Parathyroid adenoma (tissue), 2 donors: ENCODE results near the gene PRDM15.

Experiments used
- H2AFZ ChIP-seq: fragments of 300-600 bp; sonication (generic); one replicate; pipeline ENCODE4 v1.7.0; 2017; ENCODE audit warnings: antibody characterized with exemption, mild to moderate bottlenecking
- H3K27ac ChIP-seq: fragments of 300-600 bp; sonication (generic); one replicate; pipeline ENCODE4 v1.7.0; 2017
- H3K27me3 ChIP-seq: fragments of 300-600 bp; sonication (generic); one replicate; pipeline ENCODE4 v1.7.0; 2017; ENCODE audit warnings: low read length; ENCODE audit not compliant: control insufficient read depth, insufficient read depth
- H3K36me3 ChIP-seq: fragments of 300-600 bp; sonication (generic); one replicate; pipeline ENCODE4 v1.7.0; 2017; ENCODE audit warnings: low read length; ENCODE audit not compliant: control insufficient read depth, insufficient read depth
- H3K4me1 ChIP-seq: fragments of 300-600 bp; sonication (generic); one replicate; pipeline ENCODE4 v1.7.0; 2017; ENCODE audit warnings: control low read depth
- H3K4me2 ChIP-seq: fragments of 300-600 bp; sonication (generic); one replicate; pipeline ENCODE4 v1.7.0; 2017; ENCODE audit warnings: low read length
- H3K4me3 ChIP-seq: fragments of 300-600 bp; sonication (generic); one replicate; pipeline ENCODE4 v1.7.0; 2017; ENCODE audit warnings: low read depth, low read length
- H3K79me2 ChIP-seq: fragments of 300-600 bp; sonication (generic); one replicate; pipeline ENCODE4 v1.7.0; 2017; ENCODE audit warnings: control low read depth
- H3K9ac ChIP-seq: fragments of 300-600 bp; sonication (generic); one replicate; pipeline ENCODE4 v1.7.0; 2017; ENCODE audit warnings: mild to moderate bottlenecking
- H3K9me3 ChIP-seq: fragments of 300-600 bp; sonication (generic); one replicate; pipeline ENCODE4 v1.7.0; 2017; ENCODE audit warnings: low read length; ENCODE audit not compliant: control insufficient read depth
- TF ChIP-seq, protein P1 (sequence below): fragments of 300-600 bp; sonication (generic); IDR thresholded peaks from one replicate; pipeline ENCODE4 v1.7.0; 2017; ENCODE audit warnings: antibody characterized with exemption, mild to moderate bottlenecking
- donor health status: primary hyperparathyroidism.

PRDM15 gene

DNA sequence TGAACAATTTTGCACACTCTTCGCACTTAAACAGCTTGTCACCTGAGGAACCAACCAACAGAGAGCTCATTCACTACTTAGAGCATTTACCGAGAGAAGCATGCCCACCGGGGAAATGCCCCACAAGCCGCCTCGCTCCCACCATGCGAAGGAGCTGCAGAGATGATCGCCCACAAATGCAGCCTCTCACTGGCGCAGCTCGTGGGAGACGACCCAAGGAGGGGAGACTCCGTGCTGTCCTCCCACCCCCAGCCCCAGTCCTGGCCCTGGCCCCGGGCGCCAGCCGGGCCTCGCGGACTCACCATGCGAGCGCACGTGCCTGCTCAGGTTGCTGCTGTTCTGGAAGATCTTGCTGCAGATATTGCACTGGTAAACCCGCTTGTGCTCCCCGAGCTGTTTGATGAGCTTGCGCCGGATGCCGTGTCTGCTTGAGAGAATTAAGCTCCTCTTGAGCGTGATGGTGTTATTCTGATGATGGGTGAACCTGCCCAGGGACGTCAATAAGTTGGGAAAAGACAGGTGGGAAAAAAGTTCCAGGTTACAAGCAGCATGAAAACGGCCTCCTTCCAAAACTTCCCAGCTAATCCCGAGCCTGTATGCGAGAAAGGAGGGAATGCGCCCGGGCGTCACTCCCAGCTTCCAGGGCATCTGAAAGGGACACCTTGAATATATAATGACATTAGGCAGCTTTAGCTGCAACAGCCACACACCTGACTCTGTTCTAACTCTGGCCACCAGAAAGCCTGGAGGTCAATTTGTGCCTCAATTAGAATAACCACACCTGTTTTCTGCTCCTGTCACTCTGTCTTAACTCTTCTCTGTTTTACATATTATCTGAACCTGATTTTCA is 42.8 kb downstream of the PRDM15 start:
- Histone ChIP-seq H3K9ac (no peak overlapping the region), H3K4me2 (no peak overlapping the region), H2AFZ (no peak overlapping the region), H3K4me1 (no peaks in the 10 kb centered on the region), H3K27me3 (no peaks in the 10 kb centered on the region), H3K79me2 (no peaks in the 10 kb centered on the region), H3K36me3 (no peaks in the 10 kb centered on the region), H3K9me3 (peaks cover 2% of the 10 kb centered on the region), H3K4me3 (no peak overlapping the region), H3K27ac (no peak overlapping the region)
- TF ChIP-seq, protein P1, sequence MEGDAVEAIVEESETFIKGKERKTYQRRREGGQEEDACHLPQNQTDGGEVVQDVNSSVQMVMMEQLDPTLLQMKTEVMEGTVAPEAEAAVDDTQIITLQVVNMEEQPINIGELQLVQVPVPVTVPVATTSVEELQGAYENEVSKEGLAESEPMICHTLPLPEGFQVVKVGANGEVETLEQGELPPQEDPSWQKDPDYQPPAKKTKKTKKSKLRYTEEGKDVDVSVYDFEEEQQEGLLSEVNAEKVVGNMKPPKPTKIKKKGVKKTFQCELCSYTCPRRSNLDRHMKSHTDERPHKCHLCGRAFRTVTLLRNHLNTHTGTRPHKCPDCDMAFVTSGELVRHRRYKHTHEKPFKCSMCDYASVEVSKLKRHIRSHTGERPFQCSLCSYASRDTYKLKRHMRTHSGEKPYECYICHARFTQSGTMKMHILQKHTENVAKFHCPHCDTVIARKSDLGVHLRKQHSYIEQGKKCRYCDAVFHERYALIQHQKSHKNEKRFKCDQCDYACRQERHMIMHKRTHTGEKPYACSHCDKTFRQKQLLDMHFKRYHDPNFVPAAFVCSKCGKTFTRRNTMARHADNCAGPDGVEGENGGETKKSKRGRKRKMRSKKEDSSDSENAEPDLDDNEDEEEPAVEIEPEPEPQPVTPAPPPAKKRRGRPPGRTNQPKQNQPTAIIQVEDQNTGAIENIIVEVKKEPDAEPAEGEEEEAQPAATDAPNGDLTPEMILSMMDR: no peak

DNA sequence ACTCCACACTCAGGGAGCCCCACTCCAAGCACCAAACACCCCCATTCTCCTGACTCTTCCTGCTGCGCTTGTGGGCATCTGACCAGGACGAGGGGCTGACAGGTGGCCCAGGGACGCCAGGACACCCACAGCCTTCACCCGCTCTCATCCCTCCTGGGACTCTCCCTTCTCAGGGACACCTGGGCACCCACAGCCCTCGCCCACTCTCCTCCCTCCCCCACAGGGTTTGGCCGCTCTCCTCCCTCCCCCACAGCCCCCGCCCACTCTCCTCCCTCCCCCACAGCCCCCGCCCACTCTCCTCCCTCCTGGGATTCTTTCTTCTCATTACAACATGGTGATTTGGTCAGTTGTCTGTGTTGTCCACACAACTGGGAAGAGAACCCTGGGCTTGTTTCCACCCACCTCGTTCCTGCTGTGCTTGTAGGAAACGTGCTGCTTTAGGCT is 43.4 kb downstream of the PRDM15 start:
- no peaks in the 10 kb centered on the region for H3K27me3 ChIP-seq
- no peaks in the 10 kb centered on the region for H3K36me3 ChIP-seq
- H3K4me3 ChIP-seq: no peak overlapping the region
- H3K79me2 ChIP-seq: no peaks in the 10 kb centered on the region
- H2AFZ ChIP-seq: no peak overlapping the region
- no peak overlapping the region for H3K4me2 ChIP-seq
- no peak overlapping the region for H3K9ac ChIP-seq
- no peak overlapping the region for H3K27ac ChIP-seq
- H3K4me1 ChIP-seq: no peaks in the 10 kb centered on the region
- TF ChIP-seq, protein P1: no peak
- no peaks in the 10 kb centered on the region for H3K9me3 ChIP-seq

DNA sequence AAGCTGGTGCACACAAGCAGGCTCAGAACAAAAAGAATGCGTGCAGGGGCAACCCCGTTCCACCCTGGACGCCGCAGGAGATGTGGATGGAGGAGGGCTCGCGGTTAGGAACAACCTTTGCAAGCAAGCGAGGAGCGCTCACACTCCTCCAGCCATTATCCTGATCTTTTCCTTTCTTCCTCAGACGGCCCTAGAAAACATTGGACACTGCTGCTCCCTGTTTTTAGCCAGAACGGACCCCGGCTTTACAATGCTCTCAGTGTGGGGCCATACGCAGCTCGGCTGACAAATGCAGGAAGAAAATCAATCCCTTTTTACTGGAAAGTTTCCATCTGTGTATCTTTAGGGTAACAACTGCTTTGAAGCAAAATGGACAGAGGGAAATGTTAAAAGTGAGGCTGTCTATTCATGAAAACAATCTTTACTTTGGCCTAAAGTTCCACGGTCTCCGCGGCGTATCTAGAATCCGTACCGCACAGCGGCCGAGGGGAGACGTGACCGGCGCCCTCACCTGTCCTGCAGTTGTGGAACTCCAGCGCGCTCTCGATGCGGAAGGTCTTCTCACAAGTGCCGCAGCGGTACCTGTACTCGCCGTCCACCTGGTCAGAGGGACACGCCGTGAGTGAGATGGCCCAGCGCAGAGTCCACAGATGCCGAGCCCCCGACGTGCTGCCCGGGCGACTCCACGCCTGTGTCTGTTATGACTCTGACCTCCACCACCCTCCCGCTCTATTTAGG is 44.0 kb downstream of the PRDM15 start:
- Histone ChIP-seq H3K36me3 (no peaks in the 10 kb centered on the region), H3K27me3 (no peaks in the 10 kb centered on the region), H3K9me3 (no peaks in the 10 kb centered on the region), H3K9ac (no peak overlapping the region), H3K27ac (no peak overlapping the region), H3K4me1 (no peaks in the 10 kb centered on the region), H3K4me2 (no peak overlapping the region), H3K79me2 (no peaks in the 10 kb centered on the region), H2AFZ (no peak overlapping the region), H3K4me3 (no peak overlapping the region)
- TF ChIP-seq, protein P1: no peak

DNA sequence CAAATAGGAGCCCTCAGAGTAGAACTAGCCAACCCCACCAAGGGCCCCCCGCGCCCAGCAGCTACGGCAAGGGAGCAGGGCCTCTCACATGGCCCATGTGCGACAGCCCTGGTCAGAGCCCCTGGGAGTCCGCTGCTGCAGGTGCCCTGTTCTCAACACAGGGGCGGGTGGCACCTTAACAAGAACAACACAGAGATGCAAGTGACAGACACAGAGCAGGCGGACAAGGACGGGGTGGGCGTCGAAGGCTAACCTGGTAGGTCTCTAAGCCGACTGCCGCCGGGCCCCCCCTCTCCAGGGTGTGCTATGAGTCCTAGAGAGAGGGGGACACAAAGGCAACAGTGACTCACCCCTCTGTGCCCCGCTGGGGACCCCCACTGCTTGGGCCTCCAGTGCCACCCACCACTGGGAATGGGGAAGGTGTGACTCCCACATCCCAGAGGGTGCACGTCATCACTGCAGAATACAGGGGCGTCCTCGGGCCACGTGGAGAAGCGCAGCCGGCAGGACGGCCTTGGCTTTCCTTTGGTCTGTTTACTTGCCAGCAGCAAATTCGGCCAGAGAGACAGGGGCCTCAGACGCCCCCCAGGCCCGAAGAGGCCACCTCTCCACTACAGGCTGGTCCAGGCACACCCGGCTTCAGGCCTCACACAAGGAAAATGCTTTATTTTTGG is 44.8 kb downstream of the PRDM15 start:
- no peak overlapping the region for H3K4me2 ChIP-seq
- no peaks in the 10 kb centered on the region for H3K79me2 ChIP-seq
- H3K27ac ChIP-seq: no peak overlapping the region
- no peaks in the 10 kb centered on the region for H3K9me3 ChIP-seq
- H2AFZ ChIP-seq: no peak overlapping the region
- H3K4me3 ChIP-seq: no peak overlapping the region
- H3K27me3 ChIP-seq: no peaks in the 10 kb centered on the region
- H3K9ac ChIP-seq: no peak overlapping the region
- TF ChIP-seq, protein P1: no peak
- no peaks in the 10 kb centered on the region for H3K4me1 ChIP-seq
- H3K36me3 ChIP-seq: no peaks in the 10 kb centered on the region
